ENCODE results near the gene PDCD7.
"Not testable (repeated sequence)": the region's sequence is repeated elsewhere in the genome, so short reads cannot be mapped to it uniquely, and the experiment has no call there.

Gene PDCD7

GRCh38 chr15:65095011-65095746 is 38.4 kb downstream of the PDCD7 start:
- Histone ChIP-seq H3K27ac (ENCODE audit: low read length) (no peak overlapping the region), H4K20me1 (ENCODE audit: insufficient read depth, low read length) (no peaks in the 10 kb centered on the region), H3K4me3 (ENCODE audit: low read depth in 1 of 2, low read length in 2 of 2) (no peak overlapping the region), H3K79me2 (ENCODE audit: insufficient read depth, low read length) (no peaks in the 10 kb centered on the region), H3K9ac (ENCODE audit: low read depth, low read length) (no peak overlapping the region), H3K4me1 (ENCODE audit: insufficient read depth, low read length) (no peaks in the 10 kb centered on the region), H3K9me3 (ENCODE audit: insufficient read depth, low read length, severe bottlenecking) (no peaks in the 10 kb centered on the region), H3K4me2 (ENCODE audit: insufficient read depth, low read length) (no peak overlapping the region), H3K27me3 (ENCODE audit: insufficient read depth, low read length, poor library complexity) (no peaks in the 10 kb centered on the region), H3K36me3 (ENCODE audit: insufficient read depth, low read length) (peaks cover 11% of the 10 kb centered on the region), H2AFZ (ENCODE audit: low read depth, low read length) (no peak overlapping the region)
- ATAC-seq (ENCODE audit: insufficient read depth, low read depth) (no peak), DNase-seq (no peak)
- TF ChIP-seq EZH2 (IDR thresholded peaks at IDR 0.05; ENCODE audit: borderline replicate concordance, low read depth, low read length, severe bottlenecking), result no peak
- TF ChIP-seq CTCF (IDR thresholded peaks at IDR 0.05; ENCODE audit: borderline replicate concordance, extremely low read depth, low read length, poor library complexity, severe bottlenecking), result no peak

GRCh38 chr15:65094294-65094995 is 39.2 kb downstream of the PDCD7 start:
- Histone ChIP-seq H3K9me3 (ENCODE audit: insufficient read depth, low read length, severe bottlenecking) (no peaks in the 10 kb centered on the region), H3K9ac (ENCODE audit: low read depth, low read length) (no peak overlapping the region), H2AFZ (ENCODE audit: low read depth, low read length) (no peak overlapping the region), H4K20me1 (ENCODE audit: insufficient read depth, low read length) (no peaks in the 10 kb centered on the region), H3K4me3 (ENCODE audit: low read depth in 1 of 2, low read length in 2 of 2) (no peak overlapping the region), H3K4me2 (ENCODE audit: insufficient read depth, low read length) (no peak overlapping the region), H3K36me3 (ENCODE audit: insufficient read depth, low read length) (peaks cover 10% of the 10 kb centered on the region), H3K4me1 (ENCODE audit: insufficient read depth, low read length) (no peaks in the 10 kb centered on the region), H3K79me2 (ENCODE audit: insufficient read depth, low read length) (no peaks in the 10 kb centered on the region), H3K27ac (ENCODE audit: low read length) (no peak overlapping the region), H3K27me3 (ENCODE audit: insufficient read depth, low read length, poor library complexity) (no peaks in the 10 kb centered on the region)
- no peak for TF ChIP-seq CTCF (IDR thresholded peaks at IDR 0.05; ENCODE audit: borderline replicate concordance, extremely low read depth, low read length, poor library complexity, severe bottlenecking)
- no peak for TF ChIP-seq EZH2 (IDR thresholded peaks at IDR 0.05; ENCODE audit: borderline replicate concordance, low read depth, low read length, severe bottlenecking)
- ATAC-seq (ENCODE audit: insufficient read depth, low read depth), result no peak
- no peak for DNase-seq

GRCh38 chr15:65093793-65094170 is 39.8 kb downstream of the PDCD7 start:
- not testable (repeated sequence) for H3K4me2 ChIP-seq (ENCODE audit: insufficient read depth, low read length); H3K4me3 ChIP-seq (ENCODE audit: low read depth in 1 of 2, low read length in 2 of 2); H3K9me3 ChIP-seq (ENCODE audit: insufficient read depth, low read length, severe bottlenecking); H4K20me1 ChIP-seq (ENCODE audit: insufficient read depth, low read length); DNase-seq; H2AFZ ChIP-seq (ENCODE audit: low read depth, low read length); H3K9ac ChIP-seq (ENCODE audit: low read depth, low read length); ATAC-seq (ENCODE audit: insufficient read depth, low read depth); H3K4me1 ChIP-seq (ENCODE audit: insufficient read depth, low read length); H3K27ac ChIP-seq (ENCODE audit: low read length); H3K27me3 ChIP-seq (ENCODE audit: insufficient read depth, low read length, poor library complexity); H3K79me2 ChIP-seq (ENCODE audit: insufficient read depth, low read length); H3K36me3 ChIP-seq (ENCODE audit: insufficient read depth, low read length)
